Stimulated activated CD8-positive, alpha-beta memory T cell treated with anti-CD3 and anti-CD28 coated beads, Interleukin-7, amount 100 ng/mL, for 4 hours (primary cell): ENCODE data around the gene TLE3.
"Not testable (repeated sequence)": the region's sequence is repeated elsewhere in the genome, so short reads cannot be mapped to it uniquely, and the experiment has no call there.

Experiments used
- DNase-seq, 2 donors: peaks; one replicate each; pipeline ENCODE4 v3.0.0-alpha.2; 2020; ENCODE audit warnings: low read depth in 2 of 2

The TLE3 gene

DNA sequence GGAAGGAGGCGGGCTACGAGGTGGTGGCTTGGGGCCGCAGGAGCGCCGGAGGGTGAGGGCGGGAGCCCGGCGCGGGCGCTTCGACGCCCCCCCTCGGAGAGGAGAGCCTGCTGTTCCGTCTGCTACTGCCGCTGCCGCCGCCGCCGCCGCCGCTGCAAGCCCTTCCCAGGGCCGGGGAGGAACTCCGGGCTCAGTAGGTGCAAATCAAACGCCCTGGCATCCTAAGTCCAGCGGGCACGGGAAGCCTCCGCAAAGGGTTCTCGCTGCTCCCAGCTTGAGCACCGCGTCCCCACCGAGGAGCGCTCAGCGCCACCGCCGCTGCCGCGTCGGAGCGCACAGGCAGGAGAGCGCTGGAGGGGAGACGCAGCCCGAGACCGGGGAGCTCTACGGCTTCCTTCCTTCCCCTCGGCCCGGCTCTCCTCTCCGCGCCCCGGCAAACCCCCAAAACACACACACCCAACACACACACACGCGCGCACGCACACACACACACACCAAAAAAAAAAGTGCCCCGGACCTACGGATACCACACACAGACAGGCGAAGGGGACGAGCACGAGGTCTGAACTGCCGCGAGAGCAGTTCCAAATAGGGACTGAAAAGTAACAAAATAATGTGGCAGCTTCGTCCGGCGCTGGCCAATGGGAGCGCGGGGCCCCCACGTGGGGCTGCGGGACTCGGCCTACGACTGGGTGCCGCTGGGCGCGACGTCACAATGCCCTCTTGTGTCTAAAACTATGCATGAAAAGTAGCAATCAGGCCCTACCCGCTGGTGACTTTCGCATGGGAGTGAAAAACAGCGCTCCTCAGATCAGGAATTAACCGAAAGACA lies at the start of gene TLE3:
TSS of gene TLE3 (minus strand) at position 597 of the 832 bp plus-strand sequence. CDS start 1,119 bp downstream, outside the sequence.
- DNase-seq = peak; percentile 96 to 98

DNA sequence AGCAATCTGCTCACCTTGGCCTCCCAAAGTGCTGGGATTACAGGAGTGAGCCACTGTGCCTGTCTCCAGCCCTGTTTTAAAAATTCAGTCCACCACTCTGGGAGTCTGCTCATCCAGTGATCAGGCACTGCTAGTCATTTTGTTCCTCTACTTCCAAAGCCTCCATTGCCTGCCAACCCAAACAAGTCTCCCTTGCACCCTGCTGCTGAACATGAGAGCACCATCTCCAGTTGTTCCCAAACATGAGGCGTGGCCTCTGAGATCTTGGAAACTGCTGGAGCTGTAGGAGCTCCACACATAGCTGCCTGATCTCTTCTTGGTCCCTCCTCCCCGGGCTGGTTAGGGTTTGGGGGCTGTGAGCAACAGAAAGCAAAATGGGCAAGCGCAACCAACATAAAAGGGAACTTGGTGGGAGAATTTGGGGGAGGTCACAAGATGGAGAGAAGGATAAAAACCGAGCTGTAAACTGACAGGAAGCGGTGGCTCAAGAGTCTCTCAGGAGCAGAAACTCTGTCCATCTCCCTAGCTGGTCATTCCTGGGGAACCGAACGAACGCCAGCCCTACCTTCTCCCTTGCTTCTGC lies 49.6 kb upstream of the TLE3 start:
- DNase-seq = no peak

DNA sequence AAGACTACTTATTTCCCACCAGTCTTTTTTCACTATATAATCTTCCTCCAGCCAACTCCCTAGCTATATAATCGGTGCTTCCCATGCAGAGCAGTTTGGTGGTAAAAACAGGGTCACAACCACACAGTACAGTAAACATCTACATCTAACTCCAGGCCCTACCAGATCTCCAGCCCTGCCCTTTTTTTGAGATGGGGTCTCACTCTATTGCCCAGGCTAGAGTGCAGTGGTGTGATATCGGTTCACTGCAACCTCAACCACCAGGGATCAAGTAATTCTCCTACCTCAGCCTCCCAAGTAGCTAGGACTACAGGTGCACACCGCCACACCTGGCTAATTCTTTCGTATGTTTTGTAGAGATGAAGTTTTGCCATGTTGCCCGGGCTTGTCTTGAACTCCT lies 49.1 kb upstream of the TLE3 start:
- DNase-seq = no peak

DNA sequence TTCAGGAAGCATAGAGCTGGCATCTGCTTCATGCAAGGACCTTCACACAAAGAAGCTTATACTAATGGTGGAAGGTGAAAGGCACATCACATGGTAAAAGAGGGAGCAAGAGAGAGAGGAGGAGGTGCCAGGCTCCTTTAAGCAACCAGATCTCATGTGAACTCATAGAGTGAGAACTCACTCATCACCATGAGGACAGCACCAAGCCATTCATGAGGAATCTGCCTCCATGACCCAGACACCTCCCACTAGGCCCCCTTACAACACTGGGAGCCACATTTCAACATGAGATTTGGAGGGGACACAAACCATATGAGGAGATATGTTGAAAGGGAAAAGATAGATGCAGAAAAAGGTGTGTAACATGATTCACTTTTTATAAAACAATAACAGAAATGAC lies 48.4 kb upstream of the TLE3 start:
- DNase-seq = no peak

DNA sequence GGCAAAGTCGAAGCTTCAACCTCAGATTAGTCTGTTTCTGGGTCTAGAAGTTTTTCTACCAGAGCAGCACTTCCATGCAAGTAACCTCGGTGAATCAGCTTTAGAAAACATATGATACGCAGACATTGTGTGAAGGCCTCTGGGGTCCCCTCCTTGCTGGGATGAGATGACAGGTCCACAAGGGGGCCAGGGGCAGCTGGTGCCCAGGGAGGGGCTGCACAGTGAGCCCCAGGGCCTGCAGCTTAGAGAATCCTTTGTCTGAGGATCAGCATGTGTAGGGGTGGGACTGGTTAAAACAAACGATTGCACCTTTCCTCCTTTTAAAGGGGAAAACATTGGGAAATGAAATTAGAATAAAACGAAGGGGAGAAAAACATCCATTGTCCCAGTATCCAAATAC lies 47.5 kb upstream of the TLE3 start:
- DNase-seq = no peak

DNA sequence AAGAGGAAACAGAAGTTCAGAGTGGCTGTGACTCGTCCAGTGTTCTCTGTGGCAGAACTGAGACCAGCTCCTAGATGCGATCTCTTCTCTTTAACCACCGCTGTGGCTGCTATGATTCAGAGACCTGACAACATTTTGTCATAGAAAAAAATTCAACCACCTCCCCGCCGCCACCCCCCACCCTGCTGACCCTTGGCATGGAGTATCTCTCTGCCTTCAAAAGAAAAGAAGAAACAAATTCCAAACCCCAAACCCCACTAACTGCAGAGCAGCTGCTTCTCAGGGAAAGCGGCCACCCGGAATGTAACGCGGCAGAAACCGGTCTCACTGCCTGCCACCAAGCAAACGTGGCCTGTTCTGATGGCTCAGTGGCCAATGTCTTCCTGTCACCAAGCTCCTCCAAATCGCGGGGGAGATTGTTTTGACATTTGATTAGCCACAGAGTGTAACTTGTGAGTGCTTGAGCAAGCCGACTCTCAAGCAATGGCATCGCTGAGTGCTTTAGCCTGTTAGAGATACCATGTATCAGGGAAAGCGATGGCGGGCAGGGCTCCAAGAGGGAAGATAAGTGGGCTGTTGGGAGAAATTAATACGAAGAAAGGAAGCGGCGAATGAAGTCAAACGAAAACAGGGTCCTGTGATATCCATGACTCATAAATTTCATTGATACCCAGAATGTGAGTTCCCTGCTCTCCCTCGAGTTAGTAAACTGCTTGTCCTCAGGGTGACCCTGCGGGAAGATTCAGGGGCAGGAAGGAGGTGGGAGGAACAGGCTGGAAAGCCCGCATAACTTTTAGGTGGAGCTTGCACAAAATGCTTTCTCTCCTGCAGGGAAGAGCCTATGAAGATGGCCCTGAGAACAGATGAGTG lies 44.8 kb upstream of the TLE3 start:
- DNase-seq = no peak

DNA sequence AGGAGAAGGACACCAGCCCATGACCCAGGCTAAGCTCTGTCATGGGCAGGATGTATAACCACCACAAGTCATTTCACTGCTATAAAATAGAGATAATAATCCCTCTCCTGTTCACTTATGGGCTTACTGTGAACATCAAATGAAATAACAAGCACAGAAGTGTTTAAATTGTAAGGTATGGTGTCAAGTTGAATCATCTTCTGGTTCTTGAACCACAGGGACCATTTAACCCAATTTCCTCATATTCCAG lies 44.3 kb upstream of the TLE3 start:
- no peak for DNase-seq

DNA sequence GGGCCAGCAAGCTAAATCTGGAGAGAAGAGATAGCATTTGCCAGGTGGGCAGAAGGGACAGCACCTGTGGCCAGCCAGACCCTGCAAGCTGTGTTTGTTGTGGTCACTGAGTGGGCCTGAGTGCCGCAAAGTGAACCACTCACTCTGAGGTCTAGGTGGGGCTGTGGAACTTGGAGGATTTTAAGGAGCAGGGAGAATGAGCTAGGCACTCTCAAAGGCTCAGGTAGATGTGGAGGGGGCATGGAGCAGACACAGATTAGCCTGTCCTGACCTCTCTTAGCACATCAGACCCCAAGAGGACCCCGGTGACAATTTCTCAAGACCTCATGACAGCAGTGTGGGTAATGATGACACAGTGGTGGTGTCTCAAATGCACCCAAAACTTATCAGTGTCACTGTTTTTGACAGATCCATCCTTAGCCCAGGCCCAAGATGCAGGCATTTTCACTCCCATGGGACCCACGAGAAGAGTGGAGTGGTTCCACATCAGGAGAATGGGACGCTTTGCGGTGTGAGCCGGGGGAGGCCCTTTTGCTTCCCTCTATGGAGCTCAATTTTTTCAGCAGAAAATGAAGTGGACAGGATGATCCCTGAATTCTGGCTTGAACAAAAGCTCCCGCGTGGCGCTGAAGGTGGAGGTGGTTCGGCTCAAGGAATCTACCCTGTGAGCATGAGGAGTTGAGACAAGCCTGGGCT lies 43.8 kb upstream of the TLE3 start:
- DNase-seq = no peak

DNA sequence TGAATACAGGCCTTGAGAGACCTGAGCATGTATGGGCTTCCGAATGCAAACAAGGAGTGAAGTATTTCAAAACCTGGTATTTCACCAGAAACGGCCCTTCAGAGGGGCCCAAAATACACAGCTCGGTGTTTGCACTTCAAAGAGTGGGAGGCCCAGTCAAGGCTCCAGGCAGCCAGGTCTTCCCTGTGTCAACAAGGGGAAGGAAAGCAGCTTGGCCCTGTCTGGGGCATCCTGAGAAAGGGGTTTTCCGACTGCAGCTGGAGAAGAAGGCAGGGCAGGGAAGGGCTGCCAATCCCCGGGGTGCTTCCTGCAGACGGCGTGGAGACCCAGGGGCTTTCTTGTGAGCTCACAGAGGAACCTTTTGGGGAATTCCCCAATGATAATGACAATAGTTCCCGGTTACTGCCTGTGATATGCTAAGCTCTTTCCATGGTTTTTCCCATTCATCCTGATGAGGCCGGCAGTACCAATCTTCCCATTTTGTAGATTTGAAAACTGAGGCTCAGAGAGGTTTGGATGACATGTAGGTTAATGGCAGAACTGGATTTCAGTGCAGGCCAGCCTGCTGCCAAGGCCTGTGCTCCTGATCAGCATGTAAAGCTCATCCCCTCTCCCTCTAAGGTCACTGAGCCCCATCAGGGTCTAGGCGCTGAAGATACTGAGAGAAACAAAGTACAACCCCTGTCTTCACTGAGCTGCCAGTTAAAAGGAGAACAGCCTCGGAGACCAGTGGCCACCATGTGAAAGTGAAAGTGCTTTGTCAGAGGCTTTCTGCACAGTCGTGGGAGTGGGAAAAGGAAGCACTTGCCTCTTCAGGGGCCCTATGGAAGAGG lies 43.0 kb upstream of the TLE3 start:
- no peak for DNase-seq

DNA sequence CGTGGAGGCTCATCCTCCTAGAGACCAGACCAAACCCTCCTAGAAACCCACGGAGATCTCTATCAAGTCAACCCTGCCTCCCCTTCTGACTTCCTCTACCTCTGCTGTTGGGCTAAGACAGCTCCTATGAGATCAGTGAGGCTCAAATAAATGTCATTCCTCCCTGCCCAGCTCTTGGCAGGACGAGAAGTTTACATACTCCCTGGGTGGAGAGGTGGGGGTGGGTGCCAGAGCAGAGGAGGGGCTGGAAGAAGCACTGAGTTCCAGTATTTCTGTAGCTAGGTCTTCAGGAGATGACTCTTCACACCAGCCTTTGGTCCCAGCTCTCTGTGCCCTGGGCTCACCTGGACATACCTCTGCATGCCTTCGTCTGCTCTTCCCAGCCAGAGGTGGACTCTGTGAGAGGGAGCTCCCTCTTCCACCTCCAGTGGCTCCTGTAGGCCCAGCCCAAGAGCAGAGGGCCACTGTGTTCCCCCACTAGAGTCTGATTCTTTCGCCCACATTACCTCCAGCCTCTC lies 42.4 kb upstream of the TLE3 start:
- DNase-seq = no peak

DNA sequence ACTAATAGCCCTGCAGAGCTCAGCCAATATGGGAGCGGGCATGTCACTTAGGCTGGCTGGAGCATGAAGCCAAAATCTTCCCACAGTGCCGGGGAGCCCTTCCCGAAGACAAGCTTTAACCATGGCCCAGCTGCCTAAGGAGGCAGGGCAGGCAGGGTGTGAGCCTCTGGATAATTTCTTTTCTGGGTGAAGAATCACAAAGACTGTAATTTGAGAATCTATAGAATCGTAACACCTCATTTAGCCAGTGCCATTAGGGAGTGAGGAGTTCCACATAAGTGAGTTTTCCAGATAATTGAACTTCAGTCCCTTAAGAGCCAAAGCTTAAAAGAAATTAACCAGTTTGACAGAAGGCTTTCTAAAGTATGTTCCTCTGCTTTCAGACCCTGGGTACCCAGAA lies 40.2 kb upstream of the TLE3 start:
- no peak for DNase-seq

DNA sequence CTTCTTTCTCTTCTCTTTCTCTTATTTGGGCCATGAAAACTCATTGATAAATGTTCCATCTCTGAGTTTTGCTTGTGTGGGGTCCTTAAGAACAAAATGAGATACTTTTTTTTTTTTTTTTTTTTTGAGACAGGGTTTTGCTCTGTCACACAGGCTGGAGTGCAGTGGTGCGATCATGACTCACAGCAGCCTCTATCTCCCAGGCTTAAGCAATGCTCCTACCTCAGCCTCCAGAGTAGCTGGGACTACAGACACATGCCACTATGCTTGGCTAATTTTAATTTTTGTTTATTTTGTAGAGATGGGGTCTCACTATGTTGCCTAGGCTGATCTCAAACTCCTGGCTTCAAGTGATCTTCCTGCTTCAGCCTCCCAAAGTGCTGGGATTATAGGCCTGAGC lies 39.3 kb upstream of the TLE3 start:
- DNase-seq = not testable (repeated sequence)

DNA sequence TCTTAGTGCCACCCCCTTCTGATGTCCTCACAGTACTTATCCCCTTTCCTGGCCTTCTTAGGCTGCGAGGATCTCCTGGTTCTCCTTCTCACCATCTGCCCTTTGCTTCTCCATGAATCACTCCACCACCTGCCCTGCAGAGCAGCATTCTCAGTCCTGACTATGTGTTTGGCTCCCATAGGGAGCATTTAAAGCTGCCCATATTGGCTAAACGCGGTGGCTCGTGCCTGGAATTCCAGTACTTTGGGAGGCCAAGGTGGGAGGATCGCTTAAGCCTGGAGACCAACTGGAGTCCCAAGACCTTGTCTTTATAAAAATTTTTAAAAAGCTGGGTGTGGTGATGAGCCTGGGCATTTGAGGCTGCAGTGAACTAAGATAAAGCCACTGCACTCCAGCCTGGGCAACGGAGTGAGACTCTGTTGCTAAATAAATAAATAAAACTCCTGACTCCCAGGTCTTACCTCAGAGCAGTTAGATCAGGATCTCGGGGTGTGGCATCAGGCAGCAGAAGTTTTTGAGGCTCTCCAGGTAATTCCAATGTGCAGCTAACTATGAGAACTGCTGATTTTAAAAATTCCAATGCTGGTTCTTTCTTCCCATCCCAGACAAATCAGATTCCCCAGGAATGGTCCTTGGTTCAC lies 36.2 kb upstream of the TLE3 start:
- DNase-seq = no peak

DNA sequence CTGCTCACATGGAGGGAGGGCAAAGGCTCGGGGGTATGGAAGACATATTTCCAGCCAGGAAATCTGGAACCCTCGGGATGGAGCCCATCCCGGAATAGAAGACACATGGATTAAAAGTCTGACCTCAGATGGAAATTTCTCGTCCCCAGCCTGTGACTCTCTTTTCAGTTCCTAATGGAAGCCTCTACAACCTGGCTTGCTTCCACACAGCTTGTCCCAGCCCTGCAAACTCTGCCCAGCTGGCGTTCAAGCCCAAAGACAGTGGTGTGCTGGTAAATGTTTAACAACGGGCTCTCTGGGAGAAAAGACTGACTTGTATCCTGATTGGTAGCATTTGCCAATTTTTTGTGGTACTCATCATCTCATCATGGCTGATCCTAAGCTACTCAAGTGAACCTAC lies 35.6 kb upstream of the TLE3 start:
- DNase-seq = no peak

DNA sequence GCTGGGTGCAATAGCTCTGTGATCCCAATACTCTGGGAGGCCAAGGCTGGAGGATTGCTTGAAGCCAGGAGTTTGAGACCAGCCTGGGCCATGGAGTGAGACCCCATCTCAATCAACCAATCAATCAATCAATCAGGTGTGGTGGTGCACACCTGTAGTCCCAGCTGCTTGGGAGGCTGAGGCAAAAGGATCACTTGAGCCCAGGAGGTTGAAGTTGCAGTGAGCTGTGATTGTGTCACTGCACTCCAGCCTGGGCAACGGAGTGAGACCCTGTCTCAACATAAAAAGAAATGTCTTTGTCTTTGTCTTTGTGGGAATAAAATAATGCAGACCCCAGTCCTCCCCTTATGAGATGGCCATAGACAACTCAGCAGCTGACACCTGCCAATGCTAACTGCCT lies 34.9 kb upstream of the TLE3 start:
- DNase-seq = no peak

DNA sequence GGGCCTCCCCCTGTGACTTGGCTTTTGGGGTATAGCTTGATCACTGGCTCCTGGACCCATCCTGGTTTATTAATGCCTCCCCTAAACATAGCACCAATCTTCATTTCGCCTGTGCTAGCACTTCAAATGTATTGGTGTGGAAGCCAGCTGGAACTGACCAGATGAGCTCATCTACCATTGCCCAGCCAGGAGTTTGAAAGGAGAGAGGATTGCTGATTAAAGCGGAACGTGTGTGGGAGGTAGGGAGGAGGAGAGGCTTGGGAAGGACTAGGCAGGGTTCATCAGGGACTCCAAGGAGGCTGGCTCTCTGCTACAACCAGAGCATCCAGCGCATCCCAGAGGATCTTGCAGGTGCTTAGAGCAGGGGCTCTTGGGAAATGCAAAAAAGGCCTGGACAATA lies 34.4 kb upstream of the TLE3 start:
- no peak for DNase-seq

DNA sequence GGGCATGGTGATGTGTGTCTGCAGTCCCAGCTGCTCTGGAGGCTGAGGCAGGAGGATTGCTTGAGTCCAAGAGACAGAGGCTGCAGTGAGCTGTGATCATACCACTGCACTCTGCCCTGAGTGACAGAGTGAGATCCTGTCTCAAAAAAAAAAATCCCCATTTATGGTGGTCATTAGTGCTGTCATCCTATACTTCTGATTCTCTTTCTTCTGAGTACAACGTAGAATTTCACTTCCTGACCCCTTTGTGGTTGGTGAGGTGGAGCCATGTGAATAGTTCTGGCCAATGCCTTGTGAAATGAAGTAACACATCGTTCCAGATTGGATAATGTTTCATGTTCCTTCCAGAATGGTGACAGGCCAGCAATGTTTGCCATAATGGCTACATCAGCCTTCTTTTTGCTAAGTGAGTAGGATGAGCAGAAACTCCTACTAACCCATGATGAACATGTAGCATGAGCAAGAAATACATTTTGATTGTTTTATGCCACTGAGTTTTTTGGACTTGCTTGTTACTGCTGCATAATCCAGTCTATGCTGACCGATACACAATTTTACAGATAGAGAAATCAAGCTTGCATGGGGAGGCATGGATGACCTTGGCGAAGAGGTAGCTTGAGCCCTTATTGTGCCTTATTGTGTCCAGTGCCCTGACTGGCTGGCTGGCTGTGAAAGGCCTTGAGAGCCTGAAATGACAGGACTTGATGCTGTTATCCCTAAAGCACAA lies 30.9 kb upstream of the TLE3 start:
- DNase-seq = no peak

DNA sequence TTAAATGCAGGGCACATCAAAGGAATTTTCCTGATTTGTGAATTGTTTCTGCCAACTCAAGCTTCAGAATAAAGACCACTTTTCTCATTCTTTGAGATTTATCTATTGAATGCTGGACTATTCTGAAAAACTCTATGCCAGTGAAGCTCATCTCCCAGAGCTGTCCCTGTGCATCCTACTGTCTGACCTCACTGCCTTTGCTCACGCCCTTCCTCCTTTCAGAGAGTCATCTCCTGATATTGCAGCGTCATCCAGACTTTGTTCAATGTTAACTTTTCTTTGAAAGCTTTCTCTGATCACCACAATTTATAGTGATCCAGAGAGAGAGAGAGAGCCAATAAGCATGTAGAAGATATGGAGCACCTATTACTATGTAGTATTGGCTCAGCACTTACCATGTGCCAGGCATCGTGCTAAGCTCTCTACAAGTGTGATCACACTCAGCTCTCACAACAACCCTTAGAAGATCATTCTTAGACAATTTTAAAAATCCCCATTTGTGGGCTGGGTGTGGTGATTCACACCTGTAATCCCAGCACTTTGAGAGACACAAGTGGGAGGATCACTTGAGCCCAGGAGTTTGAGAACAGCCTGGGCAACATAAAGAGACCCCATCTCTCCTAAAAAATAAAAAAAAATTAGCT lies 30.2 kb upstream of the TLE3 start:
- no peak for DNase-seq

DNA sequence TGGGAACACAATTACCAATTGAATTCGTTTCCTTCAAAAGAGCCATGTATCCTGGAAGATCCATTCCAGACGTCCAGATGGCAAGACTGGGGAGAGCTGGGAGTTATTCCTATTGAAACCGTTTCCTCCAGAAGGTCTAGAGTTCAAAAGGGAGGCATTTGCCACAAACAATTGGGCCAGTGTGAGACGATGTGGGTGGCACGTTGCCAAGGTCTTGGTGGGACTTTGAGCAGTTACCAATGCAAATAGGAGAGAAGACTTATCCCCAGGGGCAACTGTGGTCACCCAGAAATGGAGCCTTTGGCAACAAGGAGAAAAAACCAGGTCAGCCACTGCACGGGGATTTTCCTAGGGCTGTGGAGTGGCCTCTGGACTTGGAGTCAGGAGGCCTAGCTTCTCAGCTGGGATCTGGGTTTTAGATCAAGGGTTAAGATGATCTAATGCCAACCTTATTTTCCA lies 29.6 kb upstream of the TLE3 start:
- DNase-seq = no peak
